HG03135 (cell line): ENCODE results near the gene ZNF488.

Source experiments
- ATAC-seq: cut with Tn5 transposase; IDR thresholded peaks from one replicate; pipeline ENCODE4 v1.9.1; 2021; ENCODE audit warnings: mild to moderate bottlenecking, moderate library complexity; ENCODE audit not compliant: unreplicated experiment

Gene ZNF488

GRCh38 chr10:47367646-47368045 is 16.4 kb downstream of the ZNF488 start:
- ATAC-seq = no peak

- ATAC-seq = no peak
Observed at GRCh38 chr10:47366731-47367460, 17.2 kb downstream of the ZNF488 start.

GRCh38 chr10:47366181-47366631 is 17.9 kb downstream of the ZNF488 start:
- no peak for ATAC-seq

GRCh38 chr10:47365431-47366180 is 18.5 kb downstream of the ZNF488 start:
- no peak for ATAC-seq

- no peak for ATAC-seq
Observed at GRCh38 chr10:47364911-47365310, 19.2 kb downstream of the ZNF488 start.

- ATAC-seq = no peak
Observed at GRCh38 chr10:47364366-47364765, 19.7 kb downstream of the ZNF488 start.

- ATAC-seq = no peak
Observed at GRCh38 chr10:47363781-47364180, 20.3 kb downstream of the ZNF488 start.

GRCh38 chr10:47362199-47362598 is 21.9 kb downstream of the ZNF488 start:
- no peak for ATAC-seq

- no peak for ATAC-seq
Observed at GRCh38 chr10:47361293-47361692, 22.8 kb downstream of the ZNF488 start.

- no peak for ATAC-seq
Observed at GRCh38 chr10:47360419-47361040, 23.6 kb downstream of the ZNF488 start.

GRCh38 chr10:47359626-47360418 is 24.3 kb downstream of the ZNF488 start:
- no peak for ATAC-seq

GRCh38 chr10:47359101-47359500 is 25.0 kb downstream of the ZNF488 start:
- ATAC-seq = no peak

GRCh38 chr10:47358457-47358856 is 25.6 kb downstream of the ZNF488 start:
- no peak for ATAC-seq

GRCh38 chr10:47357911-47358310 is 26.2 kb downstream of the ZNF488 start:
- no peak for ATAC-seq

GRCh38 chr10:47357131-47357582 is 26.9 kb downstream of the ZNF488 start:
- ATAC-seq = no peak

GRCh38 chr10:47356708-47357107 is 27.4 kb downstream of the ZNF488 start:
- ATAC-seq = no peak

- ATAC-seq = no peak
Observed at GRCh38 chr10:47354900-47355299, 29.2 kb downstream of the ZNF488 start.

GRCh38 chr10:47354165-47354564 is 29.9 kb downstream of the ZNF488 start:
- ATAC-seq = no peak

- no peak for ATAC-seq
Observed at GRCh38 chr10:47353351-47353750, 30.7 kb downstream of the ZNF488 start.

GRCh38 chr10:47351899-47352815 is 31.9 kb downstream of the ZNF488 start:
- ATAC-seq = no peak
